Left ventricle myocardium superior (tissue), 1 donor: Measurements from ENCODE around the gene GRM4. TPM values are rescaled to one million over a fixed set of nuclear protein-coding genes. Genes with fewer than 3 reads are reported as not detected.

Source experiments
- ATAC-seq: fragments of 200-7000 bp; cut with Tn5 transposase; one replicate; pipeline ENCODE4 v1.9.1; 2020; ENCODE audit warnings: mild to moderate bottlenecking, moderate library complexity
- DNase-seq: peaks from one replicate; pipeline ENCODE4 v3.0.0-alpha.2; 2020
- intact Hi-C: fragments of 100-400 bp; cut with micrococcal nuclease; formaldehyde crosslinking; loops from one replicate; pipeline ENCODE4 v1.11.0; 2022
- total RNA-seq: library from RNA; stranded (reverse); fragmentation: NEBNext Ultra II Directional; extraction: Animal tissue kit (Norgen Biotek cat#: 25700); gene quantifications from one replicate; pipeline ENCODE4 v1.2.1, GENCODE V29; 2021
- donor health status: DM: no; HTN: yes; CAD: no; lungs with severe emphysema.

GRM4 gene
- total RNA-seq, 1 donor from 2014 or later: not detected

GRCh38 chr6:34120953-34121675, 24.8 kb downstream of the GRM4 start:
- DNase-seq: no peak
- intact Hi-C loops: no loop called here
- ATAC-seq: no peak

- ATAC-seq (no peak), DNase-seq (no peak)
- intact Hi-C loops: no loop called here
Measured at GRCh38 chr6:34115915-34116314, 30.0 kb downstream of the GRM4 start.

- ATAC-seq: no peak
- no peak for DNase-seq
- intact Hi-C loops: no loop called here
Measured at GRCh38 chr6:34115403-34115795, 30.5 kb downstream of the GRM4 start.

- intact Hi-C loops: no loop called here
- ATAC-seq (no peak), DNase-seq (no peak)
Measured at GRCh38 chr6:34114695-34115402, 31.0 kb downstream of the GRM4 start.

GRCh38 chr6:34113532-34113931, 32.4 kb downstream of the GRM4 start:
- no peak for ATAC-seq
- intact Hi-C loops: no loop called here

GRCh38 chr6:34112126-34112525, 33.8 kb downstream of the GRM4 start:
- DNase-seq: no peak
- intact Hi-C loops: no loop called here

More at GRCh38 chr6:34113532-34113931, 32.4 kb downstream of the GRM4 start:
- DNase-seq: no peak

GRCh38 chr6:34110610-34111009, 35.3 kb downstream of the GRM4 start:
- intact Hi-C loops: no loop called here
- DNase-seq: no peak
- no peak for ATAC-seq

More at GRCh38 chr6:34112126-34112525, 33.8 kb downstream of the GRM4 start:
- no peak for ATAC-seq

- DNase-seq (no peak), ATAC-seq (no peak)
- intact Hi-C loops: no loop called here
Measured at GRCh38 chr6:34108176-34108575, 37.7 kb downstream of the GRM4 start.

- ATAC-seq (no peak), DNase-seq (no peak)
- intact Hi-C loops: no loop called here
Measured at GRCh38 chr6:34106900-34107299, 39.0 kb downstream of the GRM4 start.

- intact Hi-C loops: no loop called here
- ATAC-seq (no peak), DNase-seq (no peak)
Measured at GRCh38 chr6:34106421-34106820, 39.5 kb downstream of the GRM4 start.

- ATAC-seq (no peak), DNase-seq (no peak)
- intact Hi-C loops: no loop called here
Measured at GRCh38 chr6:34104628-34105027, 41.3 kb downstream of the GRM4 start.

- intact Hi-C loops: no loop called here
- DNase-seq (no peak), ATAC-seq (no peak)
Measured at GRCh38 chr6:34104186-34104585, 41.7 kb downstream of the GRM4 start.

GRCh38 chr6:34103321-34103720, 42.6 kb downstream of the GRM4 start:
- DNase-seq: no peak
- intact Hi-C loops: no loop called here
- no peak for ATAC-seq

GRCh38 chr6:34102696-34103095, 43.2 kb downstream of the GRM4 start:
- no peak for DNase-seq
- ATAC-seq: no peak

GRCh38 chr6:34102099-34102656, 43.7 kb downstream of the GRM4 start:
- intact Hi-C loops: no loop called here
- DNase-seq: no peak
- no peak for ATAC-seq

More at GRCh38 chr6:34102696-34103095, 43.2 kb downstream of the GRM4 start:
- intact Hi-C loops: no loop called here

- intact Hi-C loops: no loop called here
- no peak for DNase-seq
- no peak for ATAC-seq
Measured at GRCh38 chr6:34100788-34101187, 45.1 kb downstream of the GRM4 start.

- no peak for DNase-seq
- no peak for ATAC-seq
- intact Hi-C loops: no loop called here
Measured at GRCh38 chr6:34099878-34100277, 46.0 kb downstream of the GRM4 start.

GRCh38 chr6:34098045-34098936, 47.6 kb downstream of the GRM4 start:
- ATAC-seq: no peak

GRCh38 chr6:34096814-34097213, 49.1 kb downstream of the GRM4 start:
- ATAC-seq (no peak), DNase-seq (no peak)
- intact Hi-C loops: no loop called here

More at GRCh38 chr6:34098045-34098936, 47.6 kb downstream of the GRM4 start:
- DNase-seq: no peak
- intact Hi-C loops: no loop called here
